ENCODE results near the gene SPAG9.

GRCh38 chr17:50944902-50945720 is 175.6 kb downstream of the SPAG9 start:
- TF ChIP-seq POLR2A (IDR thresholded peaks at IDR 0.05): no peak
- no peak for TF ChIP-seq CTCF (IDR thresholded peaks at IDR 0.05)
